Measurements from ENCODE around the gene SLC7A5. TPM values are rescaled to one million over a fixed set of nuclear protein-coding genes. Genes with fewer than 3 reads are reported as not detected.
A peak's percentile ranks its signal among the peaks of the same experiment; 100 is the strongest.

Gene SLC7A5
- total RNA-seq, 2 donors from 2014 or later: 374 to 588 TPM

- Histone ChIP-seq H3K27ac (ENCODE audit: low read depth, low read length) (peak overlapping the region; percentile 22), H3K36me3 (ENCODE audit: control insufficient read depth, insufficient read depth, low read length) (peaks cover 73% of the 10 kb centered on the region), H3K9me3 (ENCODE audit: control insufficient read depth, low read length) (no peaks in the 10 kb centered on the region), H3K27me3 (ENCODE audit: control insufficient read depth, insufficient read depth, low read length, poor library complexity, severe bottlenecking) (no peaks in the 10 kb centered on the region), H3K4me1 (ENCODE audit: control insufficient read depth, insufficient read depth, low read length) (peaks cover 3% of the 10 kb centered on the region), H3K4me3 (ENCODE audit: low read length) (no peak overlapping the region), H3K9ac (ENCODE audit: extremely low read depth, low read length, poor library complexity, severe bottlenecking) (no peak overlapping the region)
- 94 to 97% methylated on average over 12 to 31 of the region's 31 CpGs for WGBS, 2 experiments (ENCODE audit: insufficient coverage in 1 of 2, insufficient read length in 1 of 2)
- Mint-ChIP-seq H3K4me3 (no peak overlapping the region), H3K9me3 (no peaks in the 10 kb centered on the region), H3K27me3 (ENCODE audit: insufficient read depth) (no peaks in the 10 kb centered on the region), H3K27ac (peak overlapping the region; percentile 10), H3K4me1 (peaks cover 18% of the 10 kb centered on the region), H3K36me3 (ENCODE audit: low read depth) (peaks cover 32% of the 10 kb centered on the region)
- TF ChIP-seq CTCF (conservative IDR thresholded peaks at IDR 0.05): no peak
- no peak for DNase-seq
Measured at GRCh38 chr16:87831421-87832136, 37.7 kb downstream of the SLC7A5 start.

GRCh38 chr16:87830673-87831420 is 38.5 kb downstream of the SLC7A5 start:
- DNase-seq: no peak
- no peaks in the 10 kb centered on the region for H3K9me3 Mint-ChIP-seq
- Histone ChIP-seq H3K27ac (ENCODE audit: low read depth, low read length) (no peak overlapping the region), H3K4me3 (ENCODE audit: low read length) (no peak overlapping the region), H3K9ac (ENCODE audit: extremely low read depth, low read length, poor library complexity, severe bottlenecking) (no peak overlapping the region), H3K36me3 (ENCODE audit: control insufficient read depth, insufficient read depth, low read length) (peaks cover 66% of the 10 kb centered on the region), H3K27me3 (ENCODE audit: control insufficient read depth, insufficient read depth, low read length, poor library complexity, severe bottlenecking) (no peaks in the 10 kb centered on the region), H3K4me1 (ENCODE audit: control insufficient read depth, insufficient read depth, low read length) (peaks cover 3% of the 10 kb centered on the region), H3K9me3 (ENCODE audit: control insufficient read depth, low read length) (no peaks in the 10 kb centered on the region)
- peaks cover 18% of the 10 kb centered on the region for H3K4me1 Mint-ChIP-seq
- peaks cover 26% of the 10 kb centered on the region for H3K36me3 Mint-ChIP-seq (ENCODE audit: low read depth)
- H3K27ac Mint-ChIP-seq: peak overlapping the region; percentile 53
- no peak for TF ChIP-seq CTCF (conservative IDR thresholded peaks at IDR 0.05)
- no peaks in the 10 kb centered on the region for H3K27me3 Mint-ChIP-seq (ENCODE audit: insufficient read depth)
- no peak overlapping the region for H3K4me3 Mint-ChIP-seq
- 94 to 95% methylated on average over 26 to 37 of the region's 37 CpGs for WGBS, 2 experiments (ENCODE audit: insufficient coverage in 1 of 2, insufficient read length in 1 of 2)

GRCh38 chr16:87829988-87830672 is 39.2 kb downstream of the SLC7A5 start:
- H3K9ac ChIP-seq (ENCODE audit: extremely low read depth, low read length, poor library complexity, severe bottlenecking): no peak overlapping the region
- no peak overlapping the region for H3K27ac ChIP-seq (ENCODE audit: low read depth, low read length)
- peaks cover 7% of the 10 kb centered on the region for H3K4me1 ChIP-seq (ENCODE audit: control insufficient read depth, insufficient read depth, low read length)
- H3K4me1 Mint-ChIP-seq: peaks cover 23% of the 10 kb centered on the region
- no peaks in the 10 kb centered on the region for H3K9me3 Mint-ChIP-seq
- H3K4me3 Mint-ChIP-seq: no peak overlapping the region
- H3K36me3 Mint-ChIP-seq (ENCODE audit: low read depth): peaks cover 25% of the 10 kb centered on the region
- DNase-seq: no peak
- peak overlapping the region; percentile 53 for H3K27ac Mint-ChIP-seq
- no peaks in the 10 kb centered on the region for H3K27me3 ChIP-seq (ENCODE audit: control insufficient read depth, insufficient read depth, low read length, poor library complexity, severe bottlenecking)
- 93% methylated on average over 13 to 21 of the region's 21 CpGs for WGBS, 2 experiments (ENCODE audit: insufficient coverage in 1 of 2, insufficient read length in 1 of 2)
- H3K4me3 ChIP-seq (ENCODE audit: low read length): no peak overlapping the region
- H3K27me3 Mint-ChIP-seq (ENCODE audit: insufficient read depth): no peaks in the 10 kb centered on the region
- TF ChIP-seq CTCF (conservative IDR thresholded peaks at IDR 0.05): no peak
- no peaks in the 10 kb centered on the region for H3K9me3 ChIP-seq (ENCODE audit: control insufficient read depth, low read length)
- peaks cover 59% of the 10 kb centered on the region for H3K36me3 ChIP-seq (ENCODE audit: control insufficient read depth, insufficient read depth, low read length)
